ENCODE measurements around the gene CUZD1. TPM values are rescaled to one million over a fixed set of nuclear protein-coding genes. Genes with fewer than 3 reads are reported as not detected.

The CUZD1 gene
- polyA plus RNA-seq, 3 donors, result 1.6 to 2.2 (median 1.7) TPM

DNA sequence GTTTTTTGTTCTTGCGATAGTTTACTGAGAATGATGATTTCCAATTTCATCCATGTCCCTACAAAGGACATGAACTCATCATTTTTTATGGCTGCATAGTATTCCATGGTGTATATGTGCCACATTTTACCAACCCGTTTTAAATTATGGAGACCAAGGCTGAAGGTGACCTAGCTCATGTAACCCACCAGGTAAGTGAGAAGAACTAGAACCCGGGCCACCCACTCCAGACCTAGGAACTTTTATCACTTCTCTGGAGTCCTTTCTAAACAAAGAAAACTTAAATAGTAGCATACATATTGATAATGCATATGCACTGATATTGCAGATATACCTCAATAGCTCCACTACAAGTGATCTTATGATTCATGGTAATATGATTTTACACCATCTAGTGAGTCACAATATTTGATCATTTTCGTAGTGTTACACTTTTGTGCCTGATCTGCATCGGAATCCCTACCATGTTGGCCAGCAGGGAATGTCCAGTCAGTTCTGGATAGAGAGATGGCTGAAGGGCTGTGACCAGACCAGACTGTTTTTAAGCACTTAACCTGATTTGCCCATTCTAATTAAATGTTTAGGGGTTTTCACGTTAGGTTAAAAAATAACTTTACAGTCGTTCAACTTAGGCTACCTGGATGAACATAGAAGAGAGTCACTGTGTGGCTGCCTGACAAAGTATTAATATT lies 15.2 kb downstream of the CUZD1 start:
- DNase-seq (ENCODE audit: extremely low read depth in 1 of 11, low read depth in 9 of 11, low spot score in 4 of 11), result no peak

DNA sequence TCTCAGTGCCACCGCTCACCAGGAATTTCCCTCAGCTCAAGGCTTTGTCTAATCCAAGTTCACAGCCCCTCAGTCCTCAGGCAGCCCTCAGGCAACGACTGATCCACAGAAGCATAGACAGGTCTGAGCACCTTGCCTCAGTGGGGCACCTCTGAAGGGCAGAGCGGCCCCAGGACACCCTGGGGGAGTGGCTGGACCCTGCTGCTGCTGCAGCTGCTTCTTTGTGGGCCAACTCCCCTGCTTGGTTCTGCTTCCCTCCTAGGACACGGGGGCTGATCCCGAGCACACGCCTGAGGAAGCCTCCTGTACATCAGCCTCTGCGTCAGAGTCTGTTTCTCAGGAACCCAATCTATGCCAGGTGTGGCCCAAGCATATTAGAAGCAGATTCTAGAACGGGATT lies 16.2 kb downstream of the CUZD1 start:
- no peak for DNase-seq (ENCODE audit: extremely low read depth in 1 of 11, low read depth in 9 of 11, low spot score in 4 of 11)

DNA sequence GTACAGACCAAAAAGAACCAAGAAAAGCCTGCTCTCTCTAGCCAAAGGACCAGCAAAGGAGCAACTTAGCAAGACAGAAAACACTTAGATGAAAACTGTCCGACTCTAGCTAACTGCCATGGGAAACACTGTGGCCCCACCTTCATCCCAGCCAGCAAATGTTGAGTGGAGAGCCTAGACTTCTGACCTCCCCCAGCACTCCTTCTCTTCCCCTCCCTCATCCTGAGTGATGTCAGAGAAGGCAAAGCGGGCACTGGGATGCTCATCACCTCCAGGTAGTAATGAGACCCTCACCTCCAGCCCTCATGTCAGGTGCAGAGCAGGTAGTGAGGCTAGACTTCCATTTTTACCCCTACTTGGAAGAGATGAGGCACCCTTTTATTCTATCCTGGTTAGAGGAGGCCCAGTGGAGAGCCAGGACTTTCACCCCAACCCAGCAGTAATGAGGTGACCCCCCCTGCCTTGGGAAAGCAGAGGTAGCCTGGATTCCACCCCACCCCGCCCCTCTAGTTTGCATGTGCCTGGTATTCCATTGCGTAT lies 16.9 kb downstream of the CUZD1 start:
- no peak for DNase-seq (ENCODE audit: extremely low read depth in 1 of 11, low read depth in 9 of 11, low spot score in 4 of 11)

DNA sequence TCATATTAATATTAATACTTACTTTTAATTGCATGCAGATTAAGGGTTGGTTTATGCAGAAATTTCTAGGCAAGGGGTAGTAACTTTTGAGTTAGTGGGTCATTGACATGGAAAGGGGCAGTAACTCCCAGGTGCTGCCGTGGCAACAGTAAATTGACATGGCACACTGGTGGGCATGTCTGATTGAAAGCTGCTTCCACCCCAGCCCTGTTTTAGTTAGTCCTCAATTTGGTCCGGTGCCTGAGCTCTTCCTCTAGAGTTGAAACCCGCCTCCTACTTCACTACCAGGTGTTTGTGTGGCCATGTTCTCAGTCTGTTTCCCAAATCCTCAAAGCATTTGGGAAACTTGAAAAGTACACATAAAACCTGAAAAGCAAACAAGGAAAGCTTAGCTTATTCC lies 18.4 kb downstream of the CUZD1 start:
- DNase-seq (ENCODE audit: extremely low read depth in 1 of 11, low read depth in 9 of 11, low spot score in 4 of 11), result no peak

DNA sequence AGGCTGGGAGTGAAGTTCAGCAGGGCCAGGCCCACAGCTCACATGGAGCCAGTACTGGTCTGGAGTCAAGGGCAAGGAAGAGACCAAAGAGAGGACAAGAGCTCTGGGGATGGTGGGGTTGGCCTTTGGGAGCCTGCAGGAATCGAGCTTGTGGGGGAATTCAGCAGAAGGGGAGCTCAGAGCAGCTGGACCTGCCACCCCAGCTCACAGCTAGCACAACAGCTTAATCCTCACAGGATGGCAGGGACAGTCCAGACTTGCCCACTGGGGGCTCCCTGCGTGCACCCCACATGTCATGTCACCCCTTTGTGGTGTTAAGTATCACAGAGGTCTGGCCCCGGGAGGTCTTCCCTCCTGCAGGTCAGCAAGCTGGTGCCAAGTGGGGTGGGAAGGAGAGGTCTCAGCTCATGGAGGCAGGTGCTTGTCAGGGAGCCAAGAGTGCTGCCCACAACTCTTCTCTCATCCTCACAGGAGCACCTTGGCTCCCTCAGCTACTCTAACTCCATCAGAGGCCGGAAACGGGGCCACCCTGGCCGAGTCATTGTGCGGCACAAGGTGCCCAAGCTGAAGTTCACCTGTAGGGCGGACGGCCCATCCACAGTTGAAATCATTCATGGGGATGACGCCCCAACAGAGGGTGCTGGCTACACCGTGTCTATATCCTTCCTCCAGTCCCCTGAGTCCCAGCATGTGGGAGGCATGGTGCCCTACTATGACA lies 22.5 kb downstream of the CUZD1 start:
- no peak for DNase-seq (ENCODE audit: extremely low read depth in 1 of 11, low read depth in 9 of 11, low spot score in 4 of 11)

DNA sequence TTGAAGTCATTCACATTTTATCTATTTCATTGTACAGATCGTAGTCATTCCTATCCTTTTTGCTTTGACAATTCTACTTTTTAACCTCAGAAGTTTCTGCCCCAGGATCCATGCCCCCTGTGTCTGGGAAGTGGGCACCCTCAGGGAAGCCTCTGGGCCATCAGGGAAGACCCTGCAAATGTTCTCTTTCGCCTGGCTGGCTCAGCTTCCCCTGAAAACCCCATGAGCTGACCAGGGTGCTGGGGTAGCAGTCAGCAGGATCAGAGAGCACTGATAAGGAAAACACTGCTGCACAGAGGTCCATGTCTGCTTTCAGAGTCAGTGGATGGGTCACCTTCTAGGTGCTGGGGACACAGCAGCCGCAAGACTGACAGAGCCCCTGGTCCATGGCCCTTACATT lies 23.8 kb downstream of the CUZD1 start:
- no peak for DNase-seq (ENCODE audit: extremely low read depth in 1 of 11, low read depth in 9 of 11, low spot score in 4 of 11)

DNA sequence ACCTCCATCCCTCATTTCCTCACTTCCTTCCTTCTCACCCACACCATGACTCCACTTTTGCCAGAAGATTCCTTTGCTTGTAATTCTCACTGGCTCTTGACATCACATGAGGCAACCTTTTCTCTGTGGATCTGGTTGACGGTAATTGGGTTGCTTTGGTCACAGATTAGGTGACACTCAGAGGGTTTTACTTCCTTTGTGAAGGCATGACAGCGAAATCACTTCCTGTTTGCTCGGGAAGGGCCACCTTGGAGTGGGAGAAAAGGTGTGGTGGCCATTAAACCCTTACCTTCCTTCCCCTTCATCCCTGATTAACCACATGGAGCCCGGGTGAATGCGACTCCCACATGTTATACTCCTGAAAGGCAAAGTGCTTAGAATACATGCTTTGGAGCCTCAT lies 30.2 kb downstream of the CUZD1 start:
- DNase-seq (ENCODE audit: extremely low read depth in 1 of 11, low read depth in 9 of 11, low spot score in 4 of 11), result no peak

DNA sequence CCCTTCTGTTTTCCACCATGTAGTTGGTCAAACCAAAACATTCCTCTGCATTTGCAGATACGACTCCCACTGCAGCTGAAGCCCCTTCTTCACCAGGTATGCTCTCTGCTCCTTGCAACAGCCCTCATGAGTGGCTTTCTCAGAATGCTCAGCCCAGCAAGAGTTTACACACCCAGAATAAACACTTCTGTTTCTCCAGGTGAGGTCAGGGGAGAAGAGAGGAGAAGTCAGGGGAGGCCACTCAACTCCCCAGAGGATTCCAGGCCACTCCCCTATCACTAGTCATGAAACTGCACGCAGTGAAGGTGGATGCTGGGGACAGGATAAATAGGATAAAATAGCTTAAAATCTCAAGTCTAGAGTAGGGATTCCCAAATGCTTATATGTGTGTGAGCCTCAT lies 31.2 kb downstream of the CUZD1 start:
- DNase-seq (ENCODE audit: extremely low read depth in 1 of 11, low read depth in 9 of 11, low spot score in 4 of 11), result no peak

DNA sequence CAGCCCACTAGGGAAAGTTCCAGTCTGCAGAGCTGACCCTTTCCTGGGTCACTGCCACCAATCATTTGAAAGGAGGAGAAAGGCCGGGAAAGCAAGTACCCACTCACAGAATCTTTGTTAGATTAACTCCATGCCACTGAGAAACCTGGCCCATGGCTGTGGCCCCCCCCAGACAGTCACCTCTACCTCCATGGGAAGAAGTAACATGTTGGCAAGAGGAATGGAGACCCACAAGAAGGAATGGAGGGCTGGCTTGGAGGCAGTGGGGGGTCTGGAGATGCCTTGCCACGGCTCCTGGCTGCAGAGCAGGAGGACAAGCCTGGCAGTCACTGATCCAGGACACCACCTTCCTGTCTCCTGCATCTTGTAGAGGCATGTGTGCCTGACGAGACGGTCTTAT lies 32.9 kb downstream of the CUZD1 start:
- DNase-seq (ENCODE audit: extremely low read depth in 1 of 11, low read depth in 9 of 11, low spot score in 4 of 11), result no peak

DNA sequence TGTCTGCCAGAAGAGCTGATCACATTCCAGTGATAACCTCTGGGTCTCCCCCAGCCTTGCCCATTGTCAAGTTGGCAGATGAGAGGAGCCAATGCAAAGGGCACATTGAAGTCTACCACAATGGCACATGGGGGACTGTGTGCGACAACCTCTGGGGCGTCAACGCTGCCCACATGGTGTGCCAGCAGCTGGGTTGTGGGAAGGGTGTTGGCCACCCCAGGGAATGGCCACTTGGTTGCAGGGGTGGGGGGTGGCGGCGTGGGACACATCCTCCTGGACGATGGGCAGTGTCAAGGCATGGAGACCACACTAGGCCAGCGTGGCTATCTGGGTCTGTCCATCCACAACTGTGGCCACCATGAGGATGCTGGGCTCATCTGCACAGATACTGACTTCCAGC lies 43.4 kb downstream of the CUZD1 start:
- DNase-seq (ENCODE audit: extremely low read depth in 1 of 11, low read depth in 9 of 11, low spot score in 4 of 11), result no peak

DNA sequence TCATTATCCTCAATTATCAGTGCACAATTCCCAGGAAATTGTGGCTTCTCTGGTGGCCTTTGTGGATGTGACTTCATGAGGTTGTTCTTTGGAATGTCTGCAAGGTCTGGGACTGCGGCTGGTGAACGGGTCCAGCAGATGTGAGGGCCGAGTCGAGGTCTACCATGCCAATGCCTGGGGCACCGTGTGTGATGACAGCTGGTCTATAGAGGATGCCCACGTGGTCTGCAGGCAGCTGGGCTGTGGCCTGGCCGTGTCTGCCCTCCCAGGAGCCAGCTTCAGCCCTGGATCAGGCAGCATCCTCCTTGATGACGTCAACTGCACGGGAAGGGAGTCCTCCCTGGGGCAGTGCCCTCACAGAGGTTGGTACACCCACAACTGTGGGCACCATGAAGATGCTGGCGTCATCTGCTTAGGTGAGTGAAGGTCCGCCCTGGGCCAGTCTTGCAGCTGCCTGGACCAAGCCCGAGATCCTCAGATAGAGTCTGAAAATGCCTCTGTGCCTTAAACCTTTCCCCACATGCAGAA lies 46.9 kb downstream of the CUZD1 start:
- DNase-seq (ENCODE audit: extremely low read depth in 1 of 11, low read depth in 9 of 11, low spot score in 4 of 11), result no peak

DNA sequence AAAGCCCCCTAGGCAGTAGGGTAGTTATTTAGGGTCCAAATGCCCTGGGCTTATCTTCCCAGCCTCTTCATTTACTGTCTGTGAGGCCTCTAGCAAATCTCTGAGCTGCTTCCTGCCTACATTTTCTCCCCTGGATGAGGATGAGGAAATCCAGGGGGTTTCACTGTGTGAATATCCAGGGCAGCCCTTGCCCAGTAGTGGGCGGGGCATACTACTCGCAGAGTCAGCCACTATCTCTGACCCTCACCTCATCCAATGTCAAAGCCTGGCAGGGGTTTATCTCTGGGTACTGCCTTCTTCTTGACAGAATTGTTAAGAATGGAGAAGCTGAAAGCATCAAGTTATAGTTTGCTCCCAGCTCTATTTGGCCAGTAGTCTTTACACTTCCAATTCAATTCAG lies 48.9 kb downstream of the CUZD1 start:
- DNase-seq (ENCODE audit: extremely low read depth in 1 of 11, low read depth in 9 of 11, low spot score in 4 of 11), result no peak

DNA sequence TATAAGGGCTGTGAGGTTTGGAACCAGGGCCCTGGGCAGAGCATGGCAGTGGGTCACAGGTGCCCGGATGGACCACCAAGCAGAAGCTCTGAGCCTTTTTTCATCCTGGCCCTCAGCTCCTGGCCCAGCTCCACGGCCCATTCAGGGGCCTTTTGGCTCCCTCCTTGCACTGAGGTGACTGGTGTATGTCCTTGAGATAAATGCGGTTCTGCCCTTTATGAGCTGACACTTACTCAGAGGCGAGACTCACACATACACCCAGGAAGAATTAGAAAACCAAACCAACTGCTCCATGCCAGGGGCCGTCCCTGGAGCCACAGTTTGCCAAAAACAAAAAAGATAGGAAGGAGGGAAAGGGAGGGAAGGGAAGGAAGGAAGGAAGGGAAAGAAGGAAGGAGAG lies 49.7 kb downstream of the CUZD1 start:
- DNase-seq (ENCODE audit: extremely low read depth in 1 of 11, low read depth in 9 of 11, low spot score in 4 of 11), result no peak

DNA sequence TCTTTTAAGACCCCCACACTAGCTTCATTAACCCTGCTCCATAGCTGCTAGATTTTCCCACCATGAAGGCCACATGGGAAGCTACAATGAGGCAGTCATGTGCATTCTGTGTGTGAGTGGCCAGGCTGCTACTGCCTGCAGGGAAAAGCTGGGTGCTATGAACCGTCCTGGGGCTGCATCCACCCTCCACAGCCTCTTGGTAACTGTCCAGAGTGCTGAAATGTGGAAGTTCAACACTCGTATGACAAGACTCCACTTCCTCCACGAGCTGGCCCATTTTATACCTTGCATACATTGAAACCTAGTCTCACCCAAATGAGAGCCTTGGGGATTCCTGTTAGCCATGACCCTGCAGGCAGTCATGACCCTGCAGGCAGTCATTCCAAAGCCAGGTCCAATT lies 59.4 kb downstream of the CUZD1 start:
- peak in 10 of 11 donors; percentile 29 to 77 (median 62) for DNase-seq (ENCODE audit: extremely low read depth in 1 of 11, low read depth in 9 of 11, low spot score in 4 of 11)

DNA sequence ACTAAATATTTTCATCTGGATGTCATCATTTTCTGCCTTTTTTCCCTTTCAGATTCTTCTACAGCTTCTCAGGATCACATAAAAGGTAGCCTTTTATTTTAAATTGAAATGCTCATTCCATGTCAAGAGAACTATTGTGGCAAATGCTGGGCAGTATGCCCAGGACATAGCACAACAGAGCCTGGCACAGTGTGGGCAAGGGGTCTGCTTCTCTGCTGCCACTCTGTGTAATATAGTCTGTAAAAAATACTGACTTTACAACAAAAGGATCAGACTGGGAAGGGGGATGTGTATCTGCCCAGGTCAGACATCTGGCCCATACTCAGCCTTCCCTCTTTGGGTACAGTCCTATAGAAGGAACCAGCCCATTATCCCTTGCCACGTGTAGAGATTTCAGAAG lies 62.7 kb downstream of the CUZD1 start:
- no peak for DNase-seq (ENCODE audit: extremely low read depth in 1 of 11, low read depth in 9 of 11, low spot score in 4 of 11)

Other genes with a start within 250 kb of the CUZD1 start
- gene C10orf120, start 146.0 kb downstream of the CUZD1 start, polyA plus RNA-seq (ENCODE audit: insufficient read length in 3 of 3), result not detected
- gene FAM24B, start 33.7 kb upstream of the CUZD1 start, polyA plus RNA-seq (ENCODE audit: insufficient read length in 3 of 3), result 1 to 10 TPM; 4.4 to 6.3 (median 5.1) TPM
- gene FAM24A, start 64.8 kb upstream of the CUZD1 start, polyA plus RNA-seq (ENCODE audit: insufficient read length in 3 of 3), result not detected
- 10 to 100 TPM; 17.9 to 22.1 (median 18.1) TPM for gene C10orf88, start 108.4 kb upstream of the CUZD1 start, polyA plus RNA-seq (ENCODE audit: insufficient read length in 3 of 3)
- 10 to 100 TPM in 2 of 3 donors, 1 to 10 TPM in 1; 9.1 to 11.7 (median 11.2) TPM for gene PSTK, start 134.5 kb upstream of the CUZD1 start, polyA plus RNA-seq (ENCODE audit: insufficient read length in 3 of 3)
- 10 to 100 TPM; 16.6 to 26.8 (median 21.9) TPM for gene IKZF5, start 162.9 kb upstream of the CUZD1 start, polyA plus RNA-seq (ENCODE audit: insufficient read length in 3 of 3)
- 10 to 100 TPM; 18.7 to 27.6 (median 24.4) TPM for gene ACADSB, start 163.1 kb upstream of the CUZD1 start, polyA plus RNA-seq (ENCODE audit: insufficient read length in 3 of 3)

Measured in renal cortex interstitium (tissue), 11 donors.